ENCODE measurements around the gene RIPOR2.

Gene RIPOR2

GRCh38 chr6:24864343-24864742, 71.4 kb downstream of the RIPOR2 start:
- Histone ChIP-seq H3K9ac (ENCODE audit: insufficient read length) (no peak overlapping the region), H3K4me3 (no peak overlapping the region), H3K9me3 (ENCODE audit: low read depth, low read length) (no peaks in the 10 kb centered on the region), H3K36me3 (ENCODE audit: insufficient read depth, low read length) (no peaks in the 10 kb centered on the region), H3K27ac (no peak overlapping the region)
- no peak for TF ChIP-seq EZH2 (IDR thresholded peaks at IDR 0.05)
- TF ChIP-seq POLR2AphosphoS5 (IDR thresholded peaks at IDR 0.05; ENCODE audit: borderline replicate concordance, low read depth, low read length) = no peak
- TF ChIP-seq FOXP2 (optimal IDR thresholded peaks at IDR 0.05; ENCODE audit: control extremely low read depth, extremely low read length, insufficient read depth) = no peak
- DNase-seq (ENCODE audit: low read depth, low spot score) = no peak

- Histone ChIP-seq H3K36me3 (ENCODE audit: insufficient read depth, low read length) (no peaks in the 10 kb centered on the region), H3K9ac (ENCODE audit: insufficient read length) (no peak overlapping the region), H3K9me3 (ENCODE audit: low read depth, low read length) (no peaks in the 10 kb centered on the region), H3K27ac (no peak overlapping the region), H3K4me3 (no peak overlapping the region)
- TF ChIP-seq POLR2AphosphoS5 (IDR thresholded peaks at IDR 0.05; ENCODE audit: borderline replicate concordance, low read depth, low read length) = no peak
- TF ChIP-seq EZH2 (IDR thresholded peaks at IDR 0.05) = no peak
- TF ChIP-seq FOXP2 (optimal IDR thresholded peaks at IDR 0.05; ENCODE audit: control extremely low read depth, extremely low read length, insufficient read depth) = no peak
- no peak for DNase-seq (ENCODE audit: low read depth, low spot score)
Measured at GRCh38 chr6:24861934-24862333, 73.8 kb downstream of the RIPOR2 start.

GRCh38 chr6:24859608-24860200, 76.1 kb downstream of the RIPOR2 start:
- DNase-seq (ENCODE audit: low read depth, low spot score) = no peak
- TF ChIP-seq POLR2AphosphoS5 (IDR thresholded peaks at IDR 0.05; ENCODE audit: borderline replicate concordance, low read depth, low read length) (no peak), EZH2 (IDR thresholded peaks at IDR 0.05) (no peak), FOXP2 (optimal IDR thresholded peaks at IDR 0.05; ENCODE audit: control extremely low read depth, extremely low read length, insufficient read depth) (no peak)
- Histone ChIP-seq H3K27ac (no peak overlapping the region), H3K36me3 (ENCODE audit: insufficient read depth, low read length) (no peaks in the 10 kb centered on the region), H3K4me3 (no peak overlapping the region), H3K9me3 (ENCODE audit: low read depth, low read length) (no peaks in the 10 kb centered on the region), H3K9ac (ENCODE audit: insufficient read length) (no peak overlapping the region)

- H3K9ac ChIP-seq (ENCODE audit: insufficient read length) = no peak overlapping the region
- DNase-seq (ENCODE audit: low read depth, low spot score) = no peak
- no peak overlapping the region for H3K27ac ChIP-seq
- H3K36me3 ChIP-seq (ENCODE audit: insufficient read depth, low read length) = no peaks in the 10 kb centered on the region
- TF ChIP-seq FOXP2 (optimal IDR thresholded peaks at IDR 0.05; ENCODE audit: control extremely low read depth, extremely low read length, insufficient read depth) (no peak), POLR2AphosphoS5 (IDR thresholded peaks at IDR 0.05; ENCODE audit: borderline replicate concordance, low read depth, low read length) (no peak), EZH2 (IDR thresholded peaks at IDR 0.05) (no peak)
- no peak overlapping the region for H3K4me3 ChIP-seq
- no peaks in the 10 kb centered on the region for H3K9me3 ChIP-seq (ENCODE audit: low read depth, low read length)
Measured at GRCh38 chr6:24859132-24859531, 76.6 kb downstream of the RIPOR2 start.

GRCh38 chr6:24858177-24858653, 77.5 kb downstream of the RIPOR2 start:
- Histone ChIP-seq H3K9ac (ENCODE audit: insufficient read length) (no peak overlapping the region), H3K27ac (no peak overlapping the region), H3K9me3 (ENCODE audit: low read depth, low read length) (no peaks in the 10 kb centered on the region), H3K4me3 (no peak overlapping the region), H3K36me3 (ENCODE audit: insufficient read depth, low read length) (no peaks in the 10 kb centered on the region)
- no peak for TF ChIP-seq FOXP2 (optimal IDR thresholded peaks at IDR 0.05; ENCODE audit: control extremely low read depth, extremely low read length, insufficient read depth)
- no peak for TF ChIP-seq POLR2AphosphoS5 (IDR thresholded peaks at IDR 0.05; ENCODE audit: borderline replicate concordance, low read depth, low read length)
- no peak for TF ChIP-seq EZH2 (IDR thresholded peaks at IDR 0.05)
- no peak for DNase-seq (ENCODE audit: low read depth, low spot score)

GRCh38 chr6:24856901-24857670, 78.7 kb downstream of the RIPOR2 start:
- H3K36me3 ChIP-seq (ENCODE audit: insufficient read depth, low read length) = no peaks in the 10 kb centered on the region
- no peak overlapping the region for H3K4me3 ChIP-seq
- H3K9ac ChIP-seq (ENCODE audit: insufficient read length) = no peak overlapping the region
- no peak for DNase-seq (ENCODE audit: low read depth, low spot score)
- no peaks in the 10 kb centered on the region for H3K9me3 ChIP-seq (ENCODE audit: low read depth, low read length)
- H3K27ac ChIP-seq = no peak overlapping the region
- TF ChIP-seq POLR2AphosphoS5 (IDR thresholded peaks at IDR 0.05; ENCODE audit: borderline replicate concordance, low read depth, low read length) (no peak), EZH2 (IDR thresholded peaks at IDR 0.05) (no peak), FOXP2 (optimal IDR thresholded peaks at IDR 0.05; ENCODE audit: control extremely low read depth, extremely low read length, insufficient read depth) (no peak)

GRCh38 chr6:24856246-24856599, 79.5 kb downstream of the RIPOR2 start:
- Histone ChIP-seq H3K4me3 (no peak overlapping the region), H3K9ac (ENCODE audit: insufficient read length) (no peak overlapping the region), H3K27ac (no peak overlapping the region), H3K36me3 (ENCODE audit: insufficient read depth, low read length) (no peaks in the 10 kb centered on the region), H3K9me3 (ENCODE audit: low read depth, low read length) (no peaks in the 10 kb centered on the region)
- no peak for TF ChIP-seq EZH2 (IDR thresholded peaks at IDR 0.05)
- TF ChIP-seq FOXP2 (optimal IDR thresholded peaks at IDR 0.05; ENCODE audit: control extremely low read depth, extremely low read length, insufficient read depth) = no peak
- no peak for TF ChIP-seq POLR2AphosphoS5 (IDR thresholded peaks at IDR 0.05; ENCODE audit: borderline replicate concordance, low read depth, low read length)
- no peak for DNase-seq (ENCODE audit: low read depth, low spot score)

- Histone ChIP-seq H3K36me3 (ENCODE audit: insufficient read depth, low read length) (no peaks in the 10 kb centered on the region), H3K4me3 (peak overlapping the region; percentile 59), H3K27ac (no peak overlapping the region), H3K9ac (ENCODE audit: insufficient read length) (no peak overlapping the region), H3K9me3 (ENCODE audit: low read depth, low read length) (no peaks in the 10 kb centered on the region)
- DNase-seq (ENCODE audit: low read depth, low spot score) = peak; percentile 44
- TF ChIP-seq FOXP2 (optimal IDR thresholded peaks at IDR 0.05; ENCODE audit: control extremely low read depth, extremely low read length, insufficient read depth) = no peak
- no peak for TF ChIP-seq POLR2AphosphoS5 (IDR thresholded peaks at IDR 0.05; ENCODE audit: borderline replicate concordance, low read depth, low read length)
- TF ChIP-seq EZH2 (IDR thresholded peaks at IDR 0.05) = no peak
Measured at GRCh38 chr6:24855395-24856245, 80.1 kb downstream of the RIPOR2 start.
